Activated CD4-positive, alpha-beta T cell treated with anti-CD3 and anti-CD28 coated beads, Interleukin-2, amount 50 U/mL, for 48 hours (primary cell): ENCODE data around the gene LDLRAD3.
"Not testable (repeated sequence)": the region's sequence is repeated elsewhere in the genome, so short reads cannot be mapped to it uniquely, and the experiment has no call there.

Source experiments
- DNase-seq, 2 experiments: peaks; one replicate each; pipeline ENCODE4 v3.0.0-alpha.2; 2020

The LDLRAD3 gene

GRCh38 chr11:35995681-35996271 lies 51.9 kb downstream of the LDLRAD3 start:
- no peak for DNase-seq

GRCh38 chr11:35997902-35998520 lies 54.1 kb downstream of the LDLRAD3 start:
- no peak for DNase-seq

DNA sequence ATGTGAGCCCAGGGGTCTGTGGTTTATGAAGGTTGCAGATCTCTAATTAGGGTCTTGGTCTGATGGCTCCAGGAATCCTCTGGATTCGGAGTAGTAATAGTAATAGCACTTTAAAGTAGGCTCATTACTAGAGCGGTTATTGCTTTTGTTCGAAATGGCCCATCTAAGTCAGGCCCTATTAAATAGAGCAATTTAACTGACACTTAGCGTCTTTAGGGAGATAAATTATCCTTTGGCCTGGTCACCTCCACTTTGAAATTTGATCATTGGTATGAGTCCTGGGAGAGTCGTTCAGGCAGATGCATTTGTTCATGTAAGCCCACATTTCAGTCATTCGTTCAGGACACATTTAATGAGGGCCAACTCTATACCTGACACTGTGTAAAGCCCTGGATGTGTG lies 54.8 kb downstream of the LDLRAD3 start:
- DNase-seq, result no peak

DNA sequence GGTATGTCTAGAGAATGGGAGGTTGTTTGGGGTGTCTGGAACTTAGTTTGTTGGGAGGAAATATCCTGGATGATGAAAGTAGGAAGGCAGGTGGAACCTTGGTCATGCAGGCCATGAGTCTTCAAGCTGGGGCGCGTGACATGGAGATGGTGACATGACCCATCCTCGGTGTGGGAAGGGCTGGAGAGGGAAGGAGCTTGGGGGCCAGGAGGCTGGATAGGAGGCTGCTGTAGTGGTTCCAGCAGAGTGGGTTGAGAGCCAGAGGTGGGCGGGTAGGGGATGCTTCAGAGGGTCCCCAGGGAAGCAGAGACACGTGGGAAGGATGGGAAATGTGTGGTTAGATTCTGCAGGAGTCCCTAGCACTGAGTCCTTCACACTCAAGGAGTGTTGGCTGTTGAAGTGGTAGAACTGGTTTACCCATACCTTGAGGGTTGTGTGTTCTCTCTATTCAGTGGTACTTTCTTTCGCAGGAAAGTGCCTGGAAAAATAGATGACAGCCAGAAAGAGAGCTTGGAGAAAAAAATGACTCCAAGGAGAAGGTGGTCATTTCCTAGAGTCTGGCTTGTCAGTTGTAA lies 56.8 kb downstream of the LDLRAD3 start:
- no peak for DNase-seq

DNA sequence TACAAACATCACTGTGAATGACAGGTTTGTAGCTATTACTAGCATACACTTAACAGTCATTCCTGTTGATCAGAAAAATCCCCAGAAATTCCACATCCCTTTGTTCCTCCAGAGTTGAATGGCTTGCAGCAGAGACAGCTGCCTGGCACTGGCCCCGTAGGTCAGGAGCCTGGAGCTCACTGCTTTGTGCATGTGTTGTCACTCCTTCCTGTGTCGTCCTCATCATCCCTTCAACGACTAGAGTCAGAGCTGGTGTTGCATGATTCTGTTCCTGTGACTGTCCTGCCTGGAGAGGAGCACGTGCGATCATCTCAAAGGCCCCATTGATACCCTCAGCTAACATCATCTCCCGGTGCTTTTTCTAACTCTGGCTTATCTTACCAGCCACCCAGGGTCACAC lies 58.3 kb downstream of the LDLRAD3 start:
- no peak for DNase-seq

GRCh38 chr11:36002796-36003195 lies 58.9 kb downstream of the LDLRAD3 start:
- no peak for DNase-seq

DNA sequence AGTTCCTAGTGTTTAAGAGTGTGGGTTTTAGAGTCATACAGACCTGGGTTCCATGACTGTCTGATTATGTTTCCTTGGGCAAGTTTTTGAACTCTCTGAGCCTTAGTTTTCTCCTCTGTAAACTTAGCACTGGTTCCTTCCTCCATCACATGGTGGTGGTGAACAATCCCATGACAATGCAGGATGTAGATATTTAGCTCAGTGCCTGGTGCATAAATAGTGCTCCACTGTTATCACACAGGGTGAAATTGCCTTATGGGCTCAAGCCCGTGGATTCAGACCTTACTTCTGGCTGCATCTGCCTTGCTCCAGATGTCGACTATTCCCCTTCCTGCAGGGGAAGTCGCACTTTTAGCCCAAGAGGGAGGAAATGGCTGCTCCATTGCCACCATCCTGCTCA lies 62.7 kb downstream of the LDLRAD3 start:
- DNase-seq, result no peak

GRCh38 chr11:36007127-36007655 lies 63.3 kb downstream of the LDLRAD3 start:
- no peak for DNase-seq

DNA sequence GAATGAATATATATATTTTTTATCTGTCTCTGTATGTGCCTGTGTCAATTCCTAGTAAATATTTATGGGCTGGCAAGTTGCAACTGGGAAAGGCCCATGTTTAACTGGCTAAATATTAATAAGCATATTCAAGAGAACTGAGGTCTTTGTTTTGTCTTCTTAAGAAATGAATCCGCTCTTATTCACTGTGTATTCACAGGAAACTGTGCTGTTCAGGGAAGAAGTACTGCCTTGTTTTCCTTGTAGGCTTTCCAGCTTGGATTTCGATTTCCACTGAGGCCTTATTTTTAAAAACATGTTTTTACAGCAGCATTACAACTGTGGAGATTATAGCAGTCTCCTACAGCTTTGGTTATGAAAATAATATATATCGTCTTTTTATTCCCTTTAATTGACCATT lies 64.7 kb downstream of the LDLRAD3 start:
- DNase-seq, result no peak

GRCh38 chr11:36009473-36009872 lies 65.6 kb downstream of the LDLRAD3 start:
- DNase-seq, result no peak

GRCh38 chr11:36010010-36010740 lies 66.3 kb downstream of the LDLRAD3 start:
- DNase-seq, result no peak

- no peak for DNase-seq
These were observed 67.7 kb downstream of the LDLRAD3 start for GRCh38 chr11:36011574-36011973.

DNA sequence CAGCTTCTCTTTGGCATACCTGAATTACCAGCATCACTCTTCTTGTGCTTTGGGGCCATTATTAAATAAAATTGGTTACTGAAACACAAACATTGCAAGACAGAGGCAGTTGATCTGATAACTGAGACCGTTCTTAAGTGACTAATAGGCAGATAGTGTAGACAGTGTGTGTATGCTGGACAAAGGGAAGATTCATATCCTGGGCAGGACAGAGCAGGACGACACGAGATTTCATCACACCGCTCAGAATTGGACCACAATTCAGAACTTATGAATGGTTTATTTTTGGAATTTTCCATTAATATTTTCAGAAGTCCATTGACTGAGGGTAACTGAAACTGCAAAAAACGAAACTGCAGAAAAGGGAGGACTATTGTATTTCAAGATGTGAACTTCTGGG lies 68.6 kb downstream of the LDLRAD3 start:
- no peak for DNase-seq

- DNase-seq, result no peak
These were observed 69.1 kb downstream of the LDLRAD3 start for GRCh38 chr11:36012979-36013378.

DNA sequence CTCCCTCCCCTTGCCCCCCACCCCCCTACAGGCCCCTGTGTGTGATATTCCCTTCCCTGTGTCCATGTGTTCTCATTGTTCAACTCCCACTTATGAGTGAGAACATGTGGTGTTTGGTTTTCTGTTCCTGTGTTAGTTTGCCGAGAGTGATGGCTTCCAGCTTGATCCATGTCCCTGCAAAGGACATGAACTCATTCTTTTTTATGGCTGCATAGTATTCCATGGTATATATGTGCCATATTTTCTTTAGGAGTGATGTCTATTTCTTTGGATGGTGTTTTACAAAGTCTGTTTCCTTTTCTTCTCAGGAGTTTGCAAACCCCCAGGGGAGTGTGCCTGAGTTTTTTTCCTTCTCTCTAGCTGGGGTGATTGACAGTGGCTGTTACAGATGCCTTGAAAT lies 69.6 kb downstream of the LDLRAD3 start:
- DNase-seq, result not testable (repeated sequence)

DNA sequence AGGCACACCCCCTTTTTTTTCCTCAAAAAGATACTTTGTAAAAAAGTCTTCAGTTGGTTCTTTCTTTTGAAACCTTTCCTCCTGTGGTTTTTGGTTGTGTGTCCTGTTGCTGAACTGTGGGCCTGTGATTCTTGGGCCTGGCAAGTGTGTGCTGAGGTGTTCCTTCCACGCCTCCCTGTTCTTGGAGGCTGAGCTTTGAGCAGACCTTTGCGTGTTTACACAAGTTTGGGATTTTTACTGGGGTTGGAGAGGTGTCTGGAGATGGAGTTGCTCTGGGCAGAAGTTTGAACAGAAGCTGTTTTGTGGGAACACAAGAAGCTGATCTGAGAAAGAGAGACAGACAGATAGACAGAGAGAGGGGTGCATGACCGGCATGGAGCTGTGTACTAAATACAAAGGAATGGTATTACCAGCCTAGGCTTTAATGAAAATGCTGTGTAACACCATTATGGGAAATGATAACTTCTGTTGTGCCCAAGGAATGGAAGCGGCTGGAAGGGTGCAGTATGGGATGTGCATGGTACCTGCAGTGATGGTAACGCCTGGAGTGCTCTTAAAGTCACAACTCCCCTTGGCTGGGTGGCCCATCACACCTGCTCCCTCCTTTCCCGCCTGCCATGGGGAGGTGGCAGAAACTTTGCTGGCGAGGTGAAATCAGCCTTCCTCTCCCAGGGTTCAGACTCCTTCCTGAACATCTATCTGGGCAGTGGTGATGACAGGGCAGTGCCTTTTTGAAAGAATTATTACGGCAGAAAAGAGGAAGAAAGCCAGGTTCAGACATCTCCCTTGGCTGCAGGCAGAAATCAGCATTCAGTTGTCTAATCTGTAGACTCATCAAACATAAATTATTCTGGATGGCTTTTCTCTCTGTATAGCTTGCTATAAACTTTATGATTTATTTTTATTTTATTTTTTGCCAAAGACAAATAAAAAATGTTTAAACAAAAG lies 70.4 kb downstream of the LDLRAD3 start:
- no peak for DNase-seq

- DNase-seq, result no peak
These were observed 71.2 kb downstream of the LDLRAD3 start for GRCh38 chr11:36014898-36015665.

- DNase-seq, result no peak
These were observed 71.9 kb downstream of the LDLRAD3 start for GRCh38 chr11:36015799-36016198.

DNA sequence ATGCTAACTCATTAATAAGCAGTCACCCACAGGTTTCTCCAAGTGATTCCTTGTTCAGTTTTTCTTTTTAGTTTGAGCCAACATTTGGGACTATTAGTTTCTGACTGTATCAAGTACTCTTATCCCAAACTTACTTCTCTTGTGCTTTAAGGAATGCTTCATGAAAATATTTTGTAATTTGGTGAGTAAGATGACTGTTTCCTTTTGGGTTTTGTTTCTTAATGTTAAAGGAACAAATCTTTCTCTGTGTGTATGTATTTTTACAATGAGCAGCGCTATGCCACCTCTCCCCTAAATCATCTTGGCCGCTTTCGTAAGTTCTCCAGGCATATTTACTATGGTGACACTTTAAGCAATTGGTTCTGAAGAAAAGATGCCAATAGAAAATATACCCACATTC lies 72.4 kb downstream of the LDLRAD3 start:
- DNase-seq, result no peak

GRCh38 chr11:36016709-36017108 lies 72.8 kb downstream of the LDLRAD3 start:
- no peak for DNase-seq

- DNase-seq, result no peak
These were observed 75.2 kb downstream of the LDLRAD3 start for GRCh38 chr11:36019005-36019596.
